BJ (cell line): Measurements from ENCODE around the gene NMRAL1. TPM values are rescaled to one million over a fixed set of nuclear protein-coding genes. Genes with fewer than 3 reads are reported as not detected.

Source experiments
- CTCF ChIA-PET: fragments of 350-600 bp; formaldehyde crosslinking; extraction: SDS; loops from one replicate; lab custom pipeline; 2021; ENCODE audit warnings: antibody characterized with exemption, inconsistent platforms; lab: Yijun Ruan, JAX
- POLR2A ChIA-PET: fragments of 300-600 bp; sonication (Branson Sonifier 250); formaldehyde crosslinking; extraction: SDS; loops from one replicate; lab custom pipeline; 2021; ENCODE audit warnings: antibody characterized with exemption; lab: Charles Lee
- DNase-seq: peaks from one replicate; pipeline ENCODE4 v3.0.0-alpha.2; 2011; ENCODE audit warnings: low read depth
- H3K27me3 ChIP-seq: 2 replicates; pipeline ENCODE4 v1.6.0; 2011; ENCODE audit warnings: low read length; ENCODE audit not compliant: control insufficient read depth, insufficient read depth
- H3K36me3 ChIP-seq: 2 replicates; pipeline ENCODE4 v1.5.1; 2011; ENCODE audit warnings: low read length; ENCODE audit not compliant: control insufficient read depth, insufficient read depth
- H3K4me3 ChIP-seq: 2 replicates; pipeline ENCODE4 v1.5.1; 2011; ENCODE audit warnings: low read depth, mild to moderate bottlenecking, control low read depth, low read length
- CTCF ChIP-seq: IDR thresholded peaks from 2 replicates; pipeline ENCODE4 v1.5.1; 2011; ENCODE audit warnings: low read depth, mild to moderate bottlenecking, control low read depth, inconsistent platforms, low read length, moderate library complexity; ENCODE audit not compliant: insufficient read depth
- polyA plus RNA-seq: library from polyadenylated mRNA; depleted of rRNA; stranded (reverse); fragments of >200 nt; gene quantifications from 2 replicates; pipeline ENCODE4 v1.2.3, GENCODE V29; 2011

NMRAL1 gene
- polyA plus RNA-seq, 1 experiment: 78.0 TPM

GRCh38 chr16:4450931-4451519 is 23.4 kb downstream of the NMRAL1 start:
- peaks cover 32% of the 10 kb centered on the region for H3K36me3 ChIP-seq
- H3K27me3 ChIP-seq: no peaks in the 10 kb centered on the region
- H3K4me3 ChIP-seq: no peak overlapping the region
- POLR2A ChIA-PET: no interaction called here
- TF ChIP-seq CTCF: no peak
- no peak for DNase-seq
- CTCF ChIA-PET: interaction anchor here (1.4 kb wide), 2 partner anchors 9 to 22 kb away, joined by 3 to 4 read pairs; no protein-coding TSS in a partner anchor

DNA sequence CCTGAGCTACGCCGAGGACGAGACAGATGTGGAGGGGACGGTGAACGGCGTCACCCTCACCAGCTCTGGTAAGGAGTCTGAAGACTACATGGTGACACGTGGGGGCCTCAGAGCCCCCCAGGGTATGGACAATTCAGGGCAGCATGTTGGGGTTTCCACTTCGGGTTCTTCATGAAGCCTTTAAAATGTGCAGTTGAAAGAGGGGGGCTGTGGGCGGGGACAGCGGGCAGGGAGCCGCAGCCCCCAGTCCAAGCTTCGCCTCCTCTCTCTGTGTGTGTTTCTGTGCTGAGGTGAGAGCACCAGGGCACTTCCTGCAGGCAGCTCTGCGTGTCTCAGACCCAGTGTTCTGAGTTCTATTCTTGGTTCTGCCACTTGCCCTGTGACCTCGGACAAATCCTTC is 24.0 kb downstream of the NMRAL1 start:
- Histone ChIP-seq H3K4me3 (no peak overlapping the region), H3K27me3 (no peaks in the 10 kb centered on the region), H3K36me3 (peaks cover 32% of the 10 kb centered on the region)
- CTCF ChIA-PET: interaction anchor here (1.4 kb wide), 2 partner anchors 8 to 22 kb away, joined by 3 to 4 read pairs; no protein-coding TSS in a partner anchor
- POLR2A ChIA-PET: no interaction called here
- DNase-seq: no peak
- TF ChIP-seq CTCF: no peak

- H3K27me3 ChIP-seq: no peaks in the 10 kb centered on the region
- no peak for DNase-seq
- no peak for TF ChIP-seq CTCF
- POLR2A ChIA-PET: no interaction called here
- peaks cover 35% of the 10 kb centered on the region for H3K36me3 ChIP-seq
- CTCF ChIA-PET: no interaction called here
- no peak overlapping the region for H3K4me3 ChIP-seq
Measured at GRCh38 chr16:4443986-4444385, 30.4 kb downstream of the NMRAL1 start.

DNA sequence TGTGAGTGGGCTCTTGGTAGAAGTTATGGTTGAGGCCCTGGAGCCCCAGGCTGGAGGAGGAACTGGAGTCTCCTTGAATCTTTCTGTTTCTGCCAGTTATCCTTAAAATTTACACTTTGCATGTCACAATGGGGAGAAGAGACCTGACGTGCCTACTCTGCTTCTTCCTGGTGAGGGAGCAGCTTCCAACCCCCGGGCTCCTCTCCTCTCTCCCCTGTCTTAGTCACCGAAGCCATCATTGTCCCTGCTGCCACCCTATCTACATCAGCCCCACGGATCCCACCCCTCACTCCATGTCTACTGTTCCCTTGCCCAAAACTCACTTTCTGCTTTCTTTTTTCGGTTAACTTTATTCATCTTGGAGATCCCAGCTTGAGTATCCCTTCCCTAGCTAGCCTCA is 31.2 kb downstream of the NMRAL1 start:
- no peak for DNase-seq
- POLR2A ChIA-PET: no interaction called here
- no peak for TF ChIP-seq CTCF
- Histone ChIP-seq H3K27me3 (no peaks in the 10 kb centered on the region), H3K36me3 (peaks cover 36% of the 10 kb centered on the region), H3K4me3 (no peak overlapping the region)
- CTCF ChIA-PET: no interaction called here

DNA sequence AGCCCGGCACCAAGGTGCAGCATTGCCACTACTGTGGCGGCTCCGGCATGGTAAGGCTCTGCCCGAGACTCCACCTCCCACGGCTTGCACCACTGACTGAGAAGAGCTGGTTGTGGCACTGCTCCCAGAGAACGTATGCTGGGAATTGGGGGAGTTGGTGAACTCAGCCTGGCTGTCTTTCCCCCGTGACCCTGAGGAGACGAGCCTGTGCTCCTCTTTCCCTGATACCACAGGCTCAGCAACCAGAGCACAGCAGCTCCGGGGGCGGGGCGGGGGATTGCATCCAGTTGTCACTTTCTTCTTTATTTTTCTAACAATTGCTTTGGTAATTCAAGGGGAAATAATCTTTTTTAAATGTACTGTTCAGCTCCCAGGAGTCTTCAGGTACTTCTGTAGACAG is 32.1 kb downstream of the NMRAL1 start:
- TF ChIP-seq CTCF: no peak
- CTCF ChIA-PET: interaction anchor here (0.6 to 1.3 kb wide), 2 partner anchors 9 to 395 kb away, joined by 3 read pairs; no protein-coding TSS in a partner anchor
- DNase-seq: no peak
- H3K36me3 ChIP-seq: peaks cover 40% of the 10 kb centered on the region
- no peaks in the 10 kb centered on the region for H3K27me3 ChIP-seq
- POLR2A ChIA-PET: no interaction called here
- no peak overlapping the region for H3K4me3 ChIP-seq
